HepG2 (cell line): ENCODE results near the gene RPL32.

ENCODE experiments used
- FOXJ3 ChIP-seq: sonication (generic); formaldehyde crosslinking; IDR thresholded peaks from 2 replicates; pipeline ENCODE4 v1.4.0; 2020; ENCODE audit warnings: missing genetic modification reagents, mild to moderate bottlenecking, borderline replicate concordance
- HDAC2 ChIP-seq: sonication (generic); formaldehyde crosslinking; IDR thresholded peaks from 2 replicates; pipeline ENCODE4 v1.4.0; 2020; ENCODE audit warnings: missing genetic modification reagents
- JUN ChIP-seq: sonication (generic); formaldehyde crosslinking; IDR thresholded peaks from 2 replicates; pipeline ENCODE4 v1.4.0; 2020; ENCODE audit warnings: mild to moderate bottlenecking, missing genetic modification reagents
- MLLT10 ChIP-seq: sonication (generic); formaldehyde crosslinking; IDR thresholded peaks from 2 replicates; pipeline ENCODE4 v1.4.0; 2020; ENCODE audit warnings: missing genetic modification reagents
- PBX3 ChIP-seq: sonication (generic); formaldehyde crosslinking; IDR thresholded peaks from 2 replicates; pipeline ENCODE4 v1.8.1; 2023; ENCODE audit warnings: missing genetic modification reagents, inconsistent platforms, borderline replicate concordance
- RAD21 ChIP-seq: fragments of 450-650 bp; formaldehyde crosslinking; IDR thresholded peaks from 2 replicates; pipeline ENCODE4 v1.5.0; 2020; ENCODE audit warnings: mild to moderate bottlenecking
- SATB2 ChIP-seq: sonication (generic); formaldehyde crosslinking; IDR thresholded peaks from 2 replicates; pipeline ENCODE4 v1.5.0; 2020; ENCODE audit warnings: missing genetic modification reagents
- ZNF335 ChIP-seq: sonication (generic); formaldehyde crosslinking; IDR thresholded peaks from 2 replicates; pipeline ENCODE4 v1.4.0; 2020; ENCODE audit warnings: missing genetic modification reagents
- ZNF580 ChIP-seq: IDR thresholded peaks from 2 replicates; pipeline ENCODE4 v1.6.1; 2016; ENCODE audit warnings: low read depth, borderline replicate concordance
- TF ChIP-seq, protein P1 (sequence below): sonication (generic); formaldehyde crosslinking; IDR thresholded peaks from 2 replicates; pipeline ENCODE4 v1.5.0; 2020; ENCODE audit warnings: mild to moderate bottlenecking, missing genetic modification reagents, moderate library complexity
- TF ChIP-seq, protein P2 (sequence below): sonication (generic); formaldehyde crosslinking; conservative IDR thresholded peaks from 2 replicates; pipeline ENCODE4 v1.4.0; 2020; ENCODE audit warnings: missing genetic modification reagents
- TF ChIP-seq, protein P3 (sequence below): sonication (generic); formaldehyde crosslinking; IDR thresholded peaks from 2 replicates; pipeline ENCODE4 v1.5.1; 2020; ENCODE audit warnings: missing genetic modification reagents, mild to moderate bottlenecking, borderline replicate concordance
- TF ChIP-seq, protein P4 (sequence below): IDR thresholded peaks from 2 replicates; pipeline ENCODE4 v1.6.1; 2012; ENCODE audit warnings: inconsistent platforms

- TF ChIP-seq, protein P1, sequence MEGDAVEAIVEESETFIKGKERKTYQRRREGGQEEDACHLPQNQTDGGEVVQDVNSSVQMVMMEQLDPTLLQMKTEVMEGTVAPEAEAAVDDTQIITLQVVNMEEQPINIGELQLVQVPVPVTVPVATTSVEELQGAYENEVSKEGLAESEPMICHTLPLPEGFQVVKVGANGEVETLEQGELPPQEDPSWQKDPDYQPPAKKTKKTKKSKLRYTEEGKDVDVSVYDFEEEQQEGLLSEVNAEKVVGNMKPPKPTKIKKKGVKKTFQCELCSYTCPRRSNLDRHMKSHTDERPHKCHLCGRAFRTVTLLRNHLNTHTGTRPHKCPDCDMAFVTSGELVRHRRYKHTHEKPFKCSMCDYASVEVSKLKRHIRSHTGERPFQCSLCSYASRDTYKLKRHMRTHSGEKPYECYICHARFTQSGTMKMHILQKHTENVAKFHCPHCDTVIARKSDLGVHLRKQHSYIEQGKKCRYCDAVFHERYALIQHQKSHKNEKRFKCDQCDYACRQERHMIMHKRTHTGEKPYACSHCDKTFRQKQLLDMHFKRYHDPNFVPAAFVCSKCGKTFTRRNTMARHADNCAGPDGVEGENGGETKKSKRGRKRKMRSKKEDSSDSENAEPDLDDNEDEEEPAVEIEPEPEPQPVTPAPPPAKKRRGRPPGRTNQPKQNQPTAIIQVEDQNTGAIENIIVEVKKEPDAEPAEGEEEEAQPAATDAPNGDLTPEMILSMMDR (CRISPR knock-in tag): no peak
- TF ChIP-seq, protein P2, sequence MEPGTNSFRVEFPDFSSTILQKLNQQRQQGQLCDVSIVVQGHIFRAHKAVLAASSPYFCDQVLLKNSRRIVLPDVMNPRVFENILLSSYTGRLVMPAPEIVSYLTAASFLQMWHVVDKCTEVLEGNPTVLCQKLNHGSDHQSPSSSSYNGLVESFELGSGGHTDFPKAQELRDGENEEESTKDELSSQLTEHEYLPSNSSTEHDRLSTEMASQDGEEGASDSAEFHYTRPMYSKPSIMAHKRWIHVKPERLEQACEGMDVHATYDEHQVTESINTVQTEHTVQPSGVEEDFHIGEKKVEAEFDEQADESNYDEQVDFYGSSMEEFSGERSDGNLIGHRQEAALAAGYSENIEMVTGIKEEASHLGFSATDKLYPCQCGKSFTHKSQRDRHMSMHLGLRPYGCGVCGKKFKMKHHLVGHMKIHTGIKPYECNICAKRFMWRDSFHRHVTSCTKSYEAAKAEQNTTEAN: no peak
- TF ChIP-seq PBX3 (CRISPR knock-in tag) (no peak), RAD21 (CRISPR knock-in tag) (no peak), ZNF335 (CRISPR knock-in tag) (no peak), SATB2 (CRISPR knock-in tag) (no peak), FOXJ3 (CRISPR knock-in tag) (no peak), MLLT10 (CRISPR knock-in tag) (no peak), HDAC2 (CRISPR knock-in tag) (no peak), ZNF580 (CRISPR knock-in tag) (no peak), JUN (CRISPR knock-in tag) (no peak)
- TF ChIP-seq, protein P3, sequence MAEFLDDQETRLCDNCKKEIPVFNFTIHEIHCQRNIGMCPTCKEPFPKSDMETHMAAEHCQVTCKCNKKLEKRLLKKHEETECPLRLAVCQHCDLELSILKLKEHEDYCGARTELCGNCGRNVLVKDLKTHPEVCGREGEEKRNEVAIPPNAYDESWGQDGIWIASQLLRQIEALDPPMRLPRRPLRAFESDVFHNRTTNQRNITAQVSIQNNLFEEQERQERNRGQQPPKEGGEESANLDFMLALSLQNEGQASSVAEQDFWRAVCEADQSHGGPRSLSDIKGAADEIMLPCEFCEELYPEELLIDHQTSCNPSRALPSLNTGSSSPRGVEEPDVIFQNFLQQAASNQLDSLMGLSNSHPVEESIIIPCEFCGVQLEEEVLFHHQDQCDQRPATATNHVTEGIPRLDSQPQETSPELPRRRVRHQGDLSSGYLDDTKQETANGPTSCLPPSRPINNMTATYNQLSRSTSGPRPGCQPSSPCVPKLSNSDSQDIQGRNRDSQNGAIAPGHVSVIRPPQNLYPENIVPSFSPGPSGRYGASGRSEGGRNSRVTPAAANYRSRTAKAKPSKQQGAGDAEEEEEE: no peak
- TF ChIP-seq, protein P4, sequence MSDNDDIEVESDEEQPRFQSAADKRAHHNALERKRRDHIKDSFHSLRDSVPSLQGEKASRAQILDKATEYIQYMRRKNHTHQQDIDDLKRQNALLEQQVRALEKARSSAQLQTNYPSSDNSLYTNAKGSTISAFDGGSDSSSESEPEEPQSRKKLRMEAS: no peak
Measured at GRCh38 chr3:12859840-12860239, 18.5 kb upstream of the RPL32 start.
